Keratinocyte (primary cell): ENCODE measurements around the gene L3MBTL4. TPM values are rescaled to one million over a fixed set of nuclear protein-coding genes. Genes with fewer than 3 reads are reported as not detected.

Source experiments
- DNase-seq: peaks from one replicate; pipeline ENCODE4 v3.0.0-alpha.2; 2011; ENCODE audit warnings: low read depth, missing footprints, low spot score
- FAIRE-seq: peaks from 2 replicates; lab custom pipeline; 2011; peaks lifted over from hg19 to GRCh38; lab: Jason Lieb, UNC
- H2AFZ ChIP-seq: 2 replicates; pipeline ENCODE4 v1.6.0; 2012; ENCODE audit warnings: low read length, control low read depth, inconsistent platforms; ENCODE audit not compliant: control insufficient read depth
- H3K27ac ChIP-seq: 2 replicates; pipeline ENCODE4 v1.5.1; 2011; ENCODE audit warnings: low read length; ENCODE audit not compliant: control insufficient read depth, insufficient read depth
- H3K27me3 ChIP-seq: 3 replicates; pipeline ENCODE4 v1.6.0; 2011; ENCODE audit warnings: low read length; ENCODE audit not compliant: control insufficient read depth, insufficient read depth; ENCODE audit errors: extremely low read depth
- H3K36me3 ChIP-seq, 2 experiments: 2 replicates in 1 of 2; 3 replicates in 1 of 2; pipeline ENCODE4 v1.5.1; 2011; ENCODE audit warnings: low read length in 2 of 2, mild to moderate bottlenecking in 1 of 2; ENCODE audit not compliant: control insufficient read depth in 2 of 2, insufficient read depth in 2 of 2; ENCODE audit errors: extremely low read depth in 1 of 2
- H3K4me1 ChIP-seq: 3 replicates; pipeline ENCODE4 v1.5.1; 2011; ENCODE audit warnings: low read length; ENCODE audit not compliant: control insufficient read depth, insufficient read depth; ENCODE audit errors: extremely low read depth
- H3K4me2 ChIP-seq: 3 replicates; pipeline ENCODE4 v1.6.0; 2011; ENCODE audit warnings: low read depth, low read length; ENCODE audit not compliant: control insufficient read depth, insufficient read depth; ENCODE audit errors: extremely low read depth
- H3K4me3 ChIP-seq, 3 experiments: fragments of 200-600 bp in 1 of 3; sonication (generic) in 1 of 3; 2 replicates in 2 of 3; 3 replicates in 1 of 3; pipeline ENCODE4 v1.5.1; 2011 to 2016; ENCODE audit warnings: low read length in 3 of 3, mild to moderate bottlenecking in 3 of 3, control low read depth in 2 of 3, inconsistent platforms in 1 of 3, low read depth in 1 of 3, mixed read lengths in 1 of 3, mixed run types in 1 of 3, moderate library complexity in 1 of 3; ENCODE audit not compliant: control insufficient read depth in 2 of 3, insufficient read depth in 2 of 3; ENCODE audit errors: extremely low read depth in 1 of 3
- H3K79me2 ChIP-seq: 2 replicates; pipeline ENCODE4 v1.6.0; 2012; ENCODE audit warnings: low read length; ENCODE audit not compliant: control insufficient read depth, insufficient read depth
- H3K9ac ChIP-seq: 3 replicates; pipeline ENCODE4 v1.6.0; 2011; ENCODE audit warnings: low read length; ENCODE audit not compliant: control insufficient read depth, insufficient read depth; ENCODE audit errors: extremely low read depth
- H3K9me1 ChIP-seq: 3 replicates; pipeline ENCODE4 v1.6.0; 2011; ENCODE audit warnings: low read length; ENCODE audit not compliant: control insufficient read depth, insufficient read depth; ENCODE audit errors: extremely low read depth
- H3K9me3 ChIP-seq: 2 replicates; pipeline ENCODE4 v1.5.1; 2012; ENCODE audit warnings: low read depth, low read length; ENCODE audit not compliant: control insufficient read depth
- H4K20me1 ChIP-seq: 3 replicates; pipeline ENCODE4 v1.6.0; 2011; ENCODE audit warnings: low read length; ENCODE audit not compliant: control insufficient read depth, insufficient read depth; ENCODE audit errors: extremely low read depth
- CTCF ChIP-seq, 3 experiments: IDR thresholded peaks in 1 of 3; conservative IDR thresholded peaks in 1 of 3; optimal IDR thresholded peaks in 1 of 3; 2 replicates in 2 of 3; 3 replicates in 1 of 3; pipeline versions ENCODE3 to v1.5.1; 2011; ENCODE audit warnings: low read length in 3 of 3, mild to moderate bottlenecking in 3 of 3, moderate library complexity in 2 of 3, control low read depth in 1 of 3, inconsistent platforms in 1 of 3; ENCODE audit not compliant: insufficient read depth in 2 of 3; ENCODE audit errors: extremely low read depth in 1 of 3
- EZH2 ChIP-seq: IDR thresholded peaks from one replicate; pipeline ENCODE4 v1.6.1; 2012; ENCODE audit warnings: inconsistent platforms, mild to moderate bottlenecking, low read length, moderate library complexity
- dilution Hi-C: fragments of 300-500 bp; cut with MboI; formaldehyde crosslinking; loops from one replicate; pipeline ENCODE4 v1.7.0; 2020; ENCODE audit warnings: low sequenced_read_pairs; ENCODE audit not compliant: extremely low pct_ligation_motif_present
- polyA plus RNA-seq, 5 experiments: library from polyadenylated mRNA; depleted of rRNA in 3 of 5; stranded (reverse) in 3 of 5; stranded (forward) in 1 of 5; unstranded in 1 of 5; fragments of >200 nt; gene quantifications; 1 replicate in 1 of 5; 2 replicates in 3 of 5; 3 replicates in 1 of 5; pipeline versions ENCODE4 v1.2.1 to v1.2.3, GENCODE V29; 2011 to 2012; ENCODE audit warnings: missing spikeins in 2 of 5, low read depth in 1 of 5, low replicate concordance in 1 of 5

L3MBTL4 gene
- polyA plus RNA-seq, 1 donor (not counting 4 experiments of a cell fraction or from before 2014, with no cell fraction given), result 0.17 TPM

GRCh38 chr18:6323319-6323889, 91.3 kb downstream of the L3MBTL4 start:
- DNase-seq (no peak), FAIRE-seq (no peak)
- Histone ChIP-seq H3K4me2 (no peak overlapping the region), H3K9me1 (no peaks in the 10 kb centered on the region), H3K9me3 (peaks cover 3% of the 10 kb centered on the region), H3K9ac (no peak overlapping the region), H3K27me3 (no peaks in the 10 kb centered on the region), H3K27ac (no peak overlapping the region), H3K36me3 (no peaks in the 10 kb centered on the region), H4K20me1 (no peaks in the 10 kb centered on the region), H3K79me2 (no peaks in the 10 kb centered on the region), H3K4me3 (no peak overlapping the region), H2AFZ (no peak overlapping the region), H3K4me1 (no peaks in the 10 kb centered on the region)
- TF ChIP-seq CTCF (optimal IDR thresholded peaks at IDR 0.05 in 1 of 3, IDR thresholded peaks at IDR 0.05 in 1 of 3, conservative IDR thresholded peaks at IDR 0.05 in 1 of 3; ENCODE audit: extremely low read depth in 1 of 3, insufficient read depth in 2 of 3, low read length in 3 of 3) (no peak), EZH2 (no peak)
- dilution Hi-C loops, result no loop called here

- dilution Hi-C loops, result no loop called here
- FAIRE-seq (no peak), DNase-seq (no peak)
- no peak overlapping the region for H3K9ac ChIP-seq
- no peak for TF ChIP-seq EZH2
- no peak for TF ChIP-seq CTCF (optimal IDR thresholded peaks at IDR 0.05 in 1 of 3, IDR thresholded peaks at IDR 0.05 in 1 of 3, conservative IDR thresholded peaks at IDR 0.05 in 1 of 3; ENCODE audit: extremely low read depth in 1 of 3, insufficient read depth in 2 of 3, low read length in 3 of 3)
- no peak overlapping the region for H3K27ac ChIP-seq
- H2AFZ ChIP-seq, result no peak overlapping the region
- H3K27me3 ChIP-seq, result no peaks in the 10 kb centered on the region
- no peaks in the 10 kb centered on the region for H3K4me1 ChIP-seq
- no peaks in the 10 kb centered on the region for H3K9me3 ChIP-seq
- H3K79me2 ChIP-seq, result no peaks in the 10 kb centered on the region
- H3K4me3 ChIP-seq, result no peak overlapping the region
- H3K4me2 ChIP-seq, result no peak overlapping the region
- no peaks in the 10 kb centered on the region for H4K20me1 ChIP-seq
- no peaks in the 10 kb centered on the region for H3K9me1 ChIP-seq
- no peaks in the 10 kb centered on the region for H3K36me3 ChIP-seq
Measured at GRCh38 chr18:6315517-6316331, 99.0 kb downstream of the L3MBTL4 start.
